Retinal pigment epithelial cell (primary cell): ENCODE measurements around the gene SMG9.

Experiments used
- DNase-seq: peaks from one replicate; pipeline ENCODE4 v3.0.0-alpha.2; 2010; ENCODE audit warnings: low read depth
- H3K4me3 ChIP-seq: 2 replicates; pipeline ENCODE4 v1.5.1; 2011; ENCODE audit warnings: mild to moderate bottlenecking, low read length, control low read depth, moderate library complexity
- CTCF ChIP-seq: conservative IDR thresholded peaks from 2 replicates; pipeline ENCODE4 v1.5.1; 2011; ENCODE audit warnings: low read depth, low read length, control low read depth, inconsistent platforms

The SMG9 gene

GRCh38 chr19:43783636-43784035, 28.9 kb upstream of the SMG9 start:
- DNase-seq: no peak
- TF ChIP-seq CTCF: no peak
- no peak overlapping the region for H3K4me3 ChIP-seq

GRCh38 chr19:43782689-43783231, 28.0 kb upstream of the SMG9 start:
- TF ChIP-seq CTCF: no peak
- H3K4me3 ChIP-seq: no peak overlapping the region
- no peak for DNase-seq

- DNase-seq: no peak
- TF ChIP-seq CTCF: no peak
- no peak overlapping the region for H3K4me3 ChIP-seq
Observed at GRCh38 chr19:43782311-43782660, 27.5 kb upstream of the SMG9 start.

GRCh38 chr19:43781630-43782310, 27.0 kb upstream of the SMG9 start:
- no peak for TF ChIP-seq CTCF
- no peak overlapping the region for H3K4me3 ChIP-seq
- no peak for DNase-seq

GRCh38 chr19:43780706-43781525, 26.2 kb upstream of the SMG9 start, which contains the start of gene KCNN4:
Gene KCNN4 (minus strand): TSS chr19:43780973. CDS start chr19:43780861, 112 bp downstream.
- no peak for DNase-seq
- no peak within 1 kb of the TSS for H3K4me3 ChIP-seq
- no peak for TF ChIP-seq CTCF

- no peak for DNase-seq
- no peak overlapping the region for H3K4me3 ChIP-seq
- peak; percentile 5 for TF ChIP-seq CTCF
Observed at GRCh38 chr19:43779820-43780219, 25.1 kb upstream of the SMG9 start.
